ENCODE results near the gene ATP6V0C. TPM values are rescaled to one million over a fixed set of nuclear protein-coding genes. Genes with fewer than 3 reads are reported as not detected.

ATP6V0C gene
- total RNA-seq, result 100 to 1,000 TPM; 147 to 148 TPM

DNA sequence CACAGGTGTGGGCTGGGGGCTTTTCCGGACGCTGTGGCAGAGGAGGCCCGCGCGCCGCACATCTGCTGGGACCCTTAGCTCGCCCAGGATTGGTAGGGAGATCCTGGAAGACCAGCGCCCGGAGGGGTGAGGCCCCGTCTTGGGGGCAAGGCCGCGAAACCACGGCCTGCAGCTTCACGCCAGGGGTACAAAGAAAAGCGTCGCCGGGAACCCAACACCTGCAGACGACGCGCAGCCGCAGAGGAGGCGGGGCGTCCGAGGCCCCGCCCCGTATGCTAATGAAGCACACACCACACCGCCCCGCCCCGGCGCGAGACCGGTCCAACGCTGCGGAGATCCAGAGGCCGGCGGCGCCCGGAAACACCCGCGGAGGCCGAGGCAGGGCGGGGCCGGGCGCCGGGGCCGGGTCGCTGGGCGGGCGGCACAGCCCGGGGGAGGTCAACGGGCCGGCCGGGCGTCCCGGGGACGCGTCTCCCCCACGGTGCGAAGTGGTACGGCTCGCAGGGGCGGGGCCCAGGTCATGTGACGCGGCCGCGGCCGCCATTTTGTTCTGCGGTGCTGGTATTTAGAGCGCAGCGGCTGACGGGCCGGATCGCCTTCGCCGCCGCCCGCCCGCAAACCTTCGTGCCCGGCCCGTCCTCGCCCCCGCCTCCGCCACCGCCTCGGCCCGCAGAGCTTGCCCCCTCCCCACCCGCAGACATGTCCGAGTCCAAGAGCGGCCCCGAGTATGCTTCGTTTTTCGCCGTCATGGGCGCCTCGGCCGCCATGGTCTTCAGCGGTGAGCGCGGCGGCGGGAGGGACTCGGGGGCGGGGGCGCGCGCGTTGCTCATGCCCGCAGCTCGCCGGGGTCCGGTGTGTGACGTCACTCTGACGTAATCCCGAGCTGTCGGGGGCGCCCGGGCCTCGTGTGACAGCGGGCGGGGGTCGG is at the start of gene ATP6V0C:
ATP6V0C (plus strand) TSS at position 548 of the 928 bp plus-strand sequence; CDS start at position 700, 152 bp downstream.
- ChIA-PET POLR2A (interaction anchor here (0.6 to 1.5 kb wide), 3 partner anchors 18 to 45 kb away, joined by 3 to 7 read pairs (median 5); partner anchors contain the start of gene CEMP1), CTCF (interaction anchor here (1.1 to 2.8 kb wide), 2 partner anchors 12 to 19 kb away, joined by 4 to 9 read pairs; no protein-coding TSS in a partner anchor)

DNA sequence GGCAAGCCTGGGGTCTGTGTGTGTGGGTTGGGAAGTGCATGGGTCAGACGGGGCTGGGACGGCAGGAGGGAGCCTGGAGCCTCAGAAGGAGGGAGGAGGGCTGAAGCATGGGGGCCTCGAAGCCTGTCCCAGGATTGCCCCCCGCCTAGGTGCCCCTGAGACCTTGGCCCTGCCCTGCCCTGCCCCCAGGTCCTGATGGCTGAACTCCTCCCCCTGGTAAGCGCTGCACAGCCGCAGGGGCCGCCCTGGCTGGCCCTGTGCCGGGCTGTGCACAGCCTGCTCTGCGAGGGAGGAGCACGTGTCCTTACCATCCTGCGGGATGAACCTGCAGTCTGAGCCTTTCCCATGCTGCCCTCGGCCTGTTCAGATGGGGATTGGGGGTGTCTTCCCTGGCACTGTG is 49.4 kb upstream of the ATP6V0C start:
- ChIA-PET POLR2A (no interaction called here), CTCF (interaction anchor here (0.7 kb wide), 1 partner anchor 483 kb away, joined by 3 read pairs; no protein-coding TSS in a partner anchor)

DNA sequence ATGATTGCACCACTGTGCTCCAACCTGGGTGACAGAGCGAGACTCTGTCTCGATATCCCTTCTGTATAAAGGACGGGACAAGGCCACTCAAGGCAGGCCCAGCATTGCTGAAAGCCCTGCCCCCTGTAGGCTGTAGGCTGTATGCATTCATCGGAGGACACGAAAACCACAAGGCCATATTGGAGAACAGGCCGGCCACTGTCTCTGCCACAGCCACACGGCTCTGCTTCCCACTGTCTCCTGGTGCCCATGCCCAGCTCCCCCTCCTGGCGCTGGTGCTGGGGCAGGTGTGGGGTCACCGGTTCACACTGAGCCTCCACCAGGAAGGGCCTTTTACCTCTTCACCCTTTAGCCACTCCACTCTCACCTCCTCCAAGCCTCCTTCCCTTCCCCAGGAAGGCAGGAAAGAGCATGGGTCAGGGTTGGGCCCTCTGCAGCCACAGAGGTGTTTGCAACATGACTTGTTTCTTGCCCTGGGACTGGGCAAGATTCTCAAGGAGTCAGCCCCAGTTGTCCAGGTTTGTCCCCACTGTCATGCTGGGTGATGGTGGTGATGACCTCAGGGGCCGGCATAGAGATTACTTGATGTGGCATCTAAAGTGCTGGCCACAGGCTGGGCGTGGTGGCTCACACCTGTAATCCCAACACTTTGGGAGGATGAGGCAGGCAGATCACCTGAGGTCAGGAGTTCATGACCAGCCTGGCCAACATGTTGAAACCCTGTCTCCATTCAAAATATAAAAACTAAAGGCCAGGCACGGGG is 47.9 kb upstream of the ATP6V0C start:
- POLR2A ChIA-PET, result no interaction called here
- CTCF ChIA-PET, result no interaction called here

DNA sequence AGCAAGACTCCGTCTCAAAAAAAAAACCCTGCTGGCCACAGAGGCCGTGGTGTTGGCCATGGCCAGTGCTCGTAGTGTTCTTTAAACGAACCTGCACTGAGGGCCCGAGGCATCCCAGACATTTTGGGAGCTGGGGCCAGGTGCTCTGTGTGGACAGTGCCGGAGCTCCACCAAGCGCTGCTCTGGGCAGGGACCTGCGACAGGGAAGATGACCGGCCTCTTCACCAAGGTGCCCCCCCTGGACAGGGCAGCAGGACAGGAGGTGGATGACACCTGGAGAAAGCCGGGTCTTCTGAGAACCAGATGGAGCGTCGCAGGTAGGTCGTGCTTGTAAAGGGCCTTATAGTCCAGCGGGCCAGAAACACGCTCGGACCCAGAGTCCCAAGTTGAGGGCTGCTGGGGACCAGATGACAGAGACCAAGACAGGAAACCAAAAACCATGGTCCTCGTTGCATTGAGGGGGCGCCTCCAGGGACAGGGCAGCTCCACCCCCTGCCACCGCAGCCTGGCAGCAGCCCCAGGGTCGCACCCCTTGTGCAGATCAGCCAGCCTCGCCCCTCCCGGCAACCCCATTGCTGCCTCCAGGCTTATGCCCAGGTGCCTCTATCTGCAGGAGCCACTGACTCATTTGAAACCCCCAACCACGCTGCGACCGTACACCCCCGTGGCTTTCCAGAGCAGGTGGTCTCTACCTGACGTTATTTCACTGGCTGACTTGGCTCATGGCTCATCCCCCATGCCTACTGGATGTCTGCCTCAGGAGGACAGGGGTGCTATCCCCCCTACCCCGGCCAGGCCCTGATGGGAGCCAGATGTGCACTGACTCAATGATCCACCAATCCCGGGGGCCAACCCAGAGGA is 46.9 kb upstream of the ATP6V0C start:
- POLR2A ChIA-PET, result no interaction called here
- CTCF ChIA-PET, result interaction anchor here (1.0 kb wide), 1 partner anchor 34 kb away, joined by 3 read pairs; no protein-coding TSS in a partner anchor

DNA sequence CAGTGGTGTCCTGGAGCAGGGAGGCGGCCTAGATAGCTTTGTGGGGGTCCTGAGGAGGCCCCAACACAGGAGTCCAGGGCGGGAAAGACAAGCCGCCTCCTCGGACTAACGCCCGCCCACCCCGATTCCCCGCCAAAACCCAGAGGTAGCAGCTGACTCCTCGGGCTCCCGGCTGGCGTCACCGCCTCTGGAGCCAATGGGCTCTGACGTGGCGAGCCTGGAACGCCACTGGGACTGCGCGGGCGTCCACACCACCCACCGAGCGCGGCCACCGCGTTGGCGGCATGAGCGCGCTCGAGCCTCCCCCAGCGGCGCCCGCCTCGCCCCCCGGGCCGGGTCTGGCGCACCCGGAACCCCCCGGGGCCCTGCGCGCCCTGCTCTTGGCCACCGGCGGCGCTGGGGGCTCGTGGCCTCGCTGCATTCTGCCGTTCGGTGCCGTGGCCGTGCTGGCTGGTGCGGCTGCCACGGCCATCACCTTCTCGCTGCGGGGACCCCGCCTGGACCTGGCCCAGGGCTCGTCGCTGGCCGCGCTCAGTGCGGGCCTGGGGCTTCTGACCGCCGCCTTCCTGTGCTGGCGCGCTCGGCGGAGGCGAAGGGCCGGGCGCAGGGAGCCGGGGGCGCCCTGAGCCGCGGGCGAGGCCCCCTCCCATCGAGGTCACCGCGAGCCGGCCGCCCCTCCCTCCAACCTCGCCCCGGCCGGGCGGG is 46.1 kb upstream of the ATP6V0C start:
- CTCF ChIA-PET, result interaction anchor here (0.7 to 1.0 kb wide), 3 partner anchors 34 to 1835 kb away, joined by 3 to 4 read pairs (median 3); no protein-coding TSS in a partner anchor
- POLR2A ChIA-PET, result interaction anchor here (1.2 kb wide), 1 partner anchor 46 kb away, joined by 5 read pairs; the partner anchor contains the start of gene ATP6V0C

DNA sequence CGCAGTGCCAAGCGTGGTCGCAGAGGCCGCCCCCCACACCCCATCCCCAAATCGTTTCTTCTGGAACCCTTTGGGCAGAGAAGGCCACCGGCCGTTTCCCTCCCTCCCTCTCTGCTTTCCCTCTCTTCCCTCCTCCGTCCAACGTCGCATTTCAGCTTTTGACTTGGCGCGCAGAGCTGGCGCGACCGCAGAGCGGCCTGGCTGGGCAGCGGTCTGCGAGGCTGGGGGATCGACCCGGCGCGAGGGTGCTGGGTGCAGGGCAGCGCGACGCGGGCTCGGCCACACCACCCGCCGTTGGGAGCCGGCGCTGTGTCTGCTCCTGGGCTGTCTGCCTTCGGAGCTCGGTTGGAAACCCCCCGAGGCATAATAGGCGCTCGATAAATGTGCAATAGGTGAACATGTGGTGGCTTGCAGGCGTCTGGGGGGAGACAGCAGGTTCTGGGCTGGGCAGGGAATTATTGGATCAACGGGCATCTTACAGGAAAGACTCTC is 45.5 kb upstream of the ATP6V0C start:
- POLR2A ChIA-PET, result interaction anchor here (1.2 to 1.3 kb wide), 2 partner anchors 8 to 45 kb away, joined by 5 to 6 read pairs; partner anchors contain the start of genes ATP6V0C and TEDC2
- CTCF ChIA-PET, result interaction anchor here (0.7 to 1.0 kb wide), 3 partner anchors 8 to 1836 kb away, joined by 3 to 4 read pairs (median 3); partner anchors contain the start of gene TEDC2

DNA sequence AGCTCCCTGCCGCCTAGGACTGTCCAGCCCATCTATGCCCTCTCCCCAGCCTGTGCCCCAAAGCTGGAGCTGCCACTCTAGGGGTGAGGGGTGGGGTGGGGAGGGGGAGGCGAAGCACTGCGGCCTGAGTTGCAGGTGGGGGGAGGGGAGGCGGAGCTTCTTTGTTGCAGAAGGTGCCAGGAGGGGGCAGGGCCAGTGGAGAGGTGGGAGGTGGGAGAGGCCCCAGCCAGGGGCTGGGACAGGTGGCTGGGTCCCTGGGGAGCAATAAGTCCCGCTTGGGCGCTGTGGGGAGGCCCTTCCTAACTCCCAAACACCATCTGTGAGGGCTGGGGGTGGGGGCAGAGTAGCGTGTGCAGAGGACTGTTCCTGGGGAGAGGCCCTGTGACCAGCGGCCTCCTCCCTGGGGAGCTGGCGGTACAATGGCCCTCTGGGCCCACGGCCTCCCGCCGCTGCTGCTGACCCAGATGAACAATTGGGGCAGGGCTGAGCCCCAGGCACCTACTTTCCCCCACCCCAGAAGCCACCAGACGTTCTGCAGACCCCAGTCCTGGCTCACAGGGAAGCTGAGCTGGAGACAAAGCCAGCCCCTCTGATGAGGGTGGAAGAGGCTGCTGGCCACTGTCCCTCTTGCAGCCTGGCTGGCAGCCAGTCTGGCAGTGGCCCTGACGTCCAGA is 44.9 kb upstream of the ATP6V0C start:
- ChIA-PET POLR2A (interaction anchor here (0.6 to 1.3 kb wide), 3 partner anchors 9 to 316 kb away, joined by 3 to 6 read pairs (median 5); partner anchors contain the start of genes ATP6V0C and TEDC2), CTCF (interaction anchor here (0.7 to 1.0 kb wide), 3 partner anchors 9 to 1836 kb away, joined by 3 to 4 read pairs (median 3); partner anchors contain the start of gene TEDC2)

DNA sequence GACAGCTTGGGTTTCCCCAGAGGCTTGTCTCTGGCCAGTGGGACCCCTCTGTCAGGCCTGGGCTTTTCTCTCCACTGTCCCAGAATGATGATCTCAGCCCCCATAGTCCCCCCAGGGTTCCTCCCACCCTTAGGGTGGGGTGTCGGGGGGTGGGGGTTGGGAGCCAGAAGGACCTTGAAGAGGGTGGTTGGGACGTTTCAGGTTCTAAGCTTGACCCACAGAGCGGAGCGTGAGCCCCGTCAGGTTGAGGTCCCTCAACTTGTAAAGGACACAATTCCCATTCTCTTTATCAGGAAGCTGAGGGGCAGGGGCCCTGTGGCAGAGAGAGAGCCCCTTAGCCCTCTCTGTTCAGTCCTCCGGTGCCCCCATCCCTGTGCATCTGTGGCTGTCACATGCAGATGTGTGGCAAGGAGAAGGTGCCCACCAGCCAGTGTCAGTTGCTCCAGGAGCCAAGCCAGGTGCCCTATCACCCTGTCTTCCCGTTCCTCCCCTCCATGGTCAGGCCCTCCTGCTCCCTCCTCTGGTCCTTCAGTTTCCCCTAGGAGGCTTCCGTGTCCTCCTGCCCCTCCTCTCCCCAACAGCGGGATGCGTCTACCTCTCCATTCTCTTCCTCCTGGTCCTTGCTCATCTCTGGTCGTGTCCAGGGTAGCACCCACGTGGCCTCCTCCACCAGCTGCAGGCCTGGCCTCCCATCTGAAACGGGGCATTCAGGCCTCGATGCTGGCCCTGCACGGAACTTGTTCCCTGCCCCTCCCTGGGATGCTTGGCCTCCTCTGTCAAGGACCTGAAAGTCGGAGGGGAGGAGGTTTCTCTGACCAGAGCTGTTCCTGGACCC is 44.1 kb upstream of the ATP6V0C start:
- CTCF ChIA-PET, result interaction anchor here (0.8 to 1.6 kb wide), 4 partner anchors 10 to 129 kb away, joined by 3 to 4 read pairs (median 4); partner anchors contain the start of genes ABCA3 and TEDC2
- POLR2A ChIA-PET, result interaction anchor here (0.6 to 1.3 kb wide), 2 partner anchors 10 to 315 kb away, joined by 3 to 6 read pairs; partner anchors contain the start of gene TEDC2

DNA sequence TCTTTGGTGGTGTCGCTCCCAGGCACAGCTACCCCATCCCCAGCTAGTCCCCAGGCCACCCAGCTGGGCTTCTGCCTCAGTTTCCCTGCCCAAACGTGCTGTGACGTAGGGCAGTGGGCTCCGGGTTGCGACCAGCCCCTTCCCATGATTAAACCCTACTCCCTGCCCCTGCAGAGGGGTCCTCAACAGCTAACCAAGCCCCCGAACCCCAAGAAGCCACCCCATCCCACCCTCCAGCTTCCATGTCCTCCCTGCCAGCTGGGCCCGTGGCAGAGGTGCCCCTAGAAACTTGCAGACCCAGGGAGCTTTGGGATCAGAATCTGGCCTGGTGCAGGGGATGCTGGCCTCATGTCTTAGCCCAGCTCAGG is 43.5 kb upstream of the ATP6V0C start:
- POLR2A ChIA-PET, result no interaction called here
- CTCF ChIA-PET, result interaction anchor here (0.8 to 1.6 kb wide), 3 partner anchors 31 to 130 kb away, joined by 4 read pairs; partner anchors contain the start of gene ABCA3

DNA sequence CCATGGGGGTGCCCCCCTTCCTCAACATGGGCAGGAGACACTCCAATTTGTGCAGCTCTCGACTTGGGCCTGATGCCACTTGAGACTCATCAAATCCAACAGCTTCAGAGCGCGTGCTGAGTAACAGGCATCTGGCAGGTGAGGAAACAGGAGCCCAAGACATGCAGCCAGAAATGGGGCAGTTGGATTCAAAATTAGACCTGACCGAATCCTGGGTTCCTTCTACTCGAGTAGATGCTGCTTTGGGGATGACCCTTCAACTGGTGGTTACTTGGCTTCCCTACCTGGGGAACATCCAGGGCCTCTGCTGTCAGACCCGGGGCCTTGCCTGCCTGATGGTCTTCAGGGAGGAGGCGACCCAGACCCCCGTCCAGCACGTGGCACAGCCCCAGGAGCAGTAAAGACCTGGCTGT is 43.1 kb upstream of the ATP6V0C start:
- POLR2A ChIA-PET, result interaction anchor here (0.7 kb wide), 1 partner anchor 11 kb away, joined by 3 read pairs; the partner anchor contains the start of gene TEDC2

DNA sequence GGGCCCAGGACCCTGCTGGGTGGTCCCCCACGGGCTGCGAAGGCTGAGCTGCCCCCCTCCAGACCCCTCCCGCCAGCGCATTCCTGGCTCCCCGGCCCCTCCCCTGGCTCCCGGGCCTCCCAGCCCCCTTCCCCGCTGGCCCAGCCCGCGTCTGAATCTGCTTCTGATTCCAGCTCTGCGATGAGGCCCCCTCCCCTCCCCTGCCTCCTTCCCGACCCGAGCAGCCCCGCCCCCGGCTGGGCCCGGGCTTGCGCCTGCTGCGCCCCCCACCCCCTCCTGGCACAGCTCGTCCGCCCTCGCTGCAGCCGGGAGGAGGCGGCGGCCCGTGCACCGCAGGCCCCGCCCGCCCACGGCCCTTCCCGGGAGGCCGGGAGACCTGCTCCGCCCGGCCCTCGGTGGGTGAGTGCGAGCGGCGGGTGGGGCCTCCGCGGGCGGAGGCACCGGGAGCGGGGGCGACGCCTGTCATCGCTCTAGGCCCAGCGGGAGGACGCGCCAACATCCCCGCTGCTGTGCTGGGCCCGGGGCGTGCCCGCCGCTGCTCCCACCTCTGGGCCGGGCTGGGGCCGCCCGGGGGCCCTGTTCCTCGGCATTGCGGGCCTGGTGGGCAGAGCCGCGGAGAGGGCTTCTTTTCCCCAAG is 42.6 kb upstream of the ATP6V0C start, which contains the start of gene NTN3:
NTN3 (plus strand) TSS at position 282 of the 637 bp plus-strand sequence. CDS start 405 bp downstream, outside the sequence.
- ChIA-PET CTCF (interaction anchor here (1.1 to 1.6 kb wide), 2 partner anchors 40 to 131 kb away, joined by 4 read pairs; partner anchors contain the start of gene ABCA3), POLR2A (interaction anchor here (0.7 kb wide), 1 partner anchor 11 kb away, joined by 3 read pairs; the partner anchor contains the start of gene TEDC2)

More for the DNA sequence above, 43.1 kb upstream of the ATP6V0C start:
- CTCF ChIA-PET, result interaction anchor here (0.8 to 1.6 kb wide), 3 partner anchors 30 to 130 kb away, joined by 4 read pairs; partner anchors contain the start of gene ABCA3

DNA sequence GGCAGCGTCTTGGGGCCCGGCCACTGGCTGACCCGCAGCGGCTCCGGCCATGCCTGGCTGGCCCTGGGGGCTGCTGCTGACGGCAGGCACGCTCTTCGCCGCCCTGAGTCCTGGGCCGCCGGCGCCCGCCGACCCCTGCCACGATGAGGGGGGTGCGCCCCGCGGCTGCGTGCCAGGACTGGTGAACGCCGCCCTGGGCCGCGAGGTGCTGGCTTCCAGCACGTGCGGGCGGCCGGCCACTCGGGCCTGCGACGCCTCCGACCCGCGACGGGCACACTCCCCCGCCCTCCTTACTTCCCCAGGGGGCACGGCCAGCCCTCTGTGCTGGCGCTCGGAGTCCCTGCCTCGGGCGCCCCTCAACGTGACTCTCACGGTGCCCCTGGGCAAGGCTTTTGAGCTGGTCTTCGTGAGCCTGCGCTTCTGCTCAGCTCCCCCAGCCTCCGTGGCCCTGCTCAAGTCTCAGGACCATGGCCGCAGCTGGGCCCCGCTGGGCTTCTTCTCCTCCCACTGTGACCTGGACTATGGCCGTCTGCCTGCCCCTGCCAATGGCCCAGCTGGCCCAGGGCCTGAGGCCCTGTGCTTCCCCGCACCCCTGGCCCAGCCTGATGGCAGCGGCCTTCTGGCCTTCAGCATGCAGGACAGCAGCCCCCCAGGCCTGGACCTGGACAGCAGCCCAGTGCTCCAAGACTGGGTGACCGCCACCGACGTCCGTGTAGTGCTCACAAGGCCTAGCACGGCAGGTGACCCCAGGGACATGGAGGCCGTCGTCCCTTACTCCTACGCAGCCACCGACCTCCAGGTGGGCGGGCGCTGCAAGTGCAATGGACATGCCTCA is 41.9 kb upstream of the ATP6V0C start:
- POLR2A ChIA-PET, result interaction anchor here (0.5 kb wide), 1 partner anchor 63 kb away, joined by 5 read pairs; no protein-coding TSS in a partner anchor

DNA sequence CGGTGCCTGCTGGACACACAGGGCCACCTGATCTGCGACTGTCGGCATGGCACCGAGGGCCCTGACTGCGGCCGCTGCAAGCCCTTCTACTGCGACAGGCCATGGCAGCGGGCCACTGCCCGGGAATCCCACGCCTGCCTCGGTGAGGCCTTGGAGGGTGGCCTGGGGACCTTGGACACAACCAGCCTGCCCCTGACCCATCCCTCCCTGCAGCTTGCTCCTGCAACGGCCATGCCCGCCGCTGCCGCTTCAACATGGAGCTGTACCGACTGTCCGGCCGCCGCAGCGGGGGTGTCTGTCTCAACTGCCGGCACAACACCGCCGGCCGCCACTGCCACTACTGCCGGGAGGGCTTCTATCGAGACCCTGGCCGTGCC is 41.3 kb upstream of the ATP6V0C start:
- ChIA-PET POLR2A (interaction anchor here (0.5 kb wide), 1 partner anchor 62 kb away, joined by 5 read pairs; no protein-coding TSS in a partner anchor), CTCF (no interaction called here)

More for the DNA sequence above, 41.9 kb upstream of the ATP6V0C start:
- CTCF ChIA-PET, result no interaction called here

DNA sequence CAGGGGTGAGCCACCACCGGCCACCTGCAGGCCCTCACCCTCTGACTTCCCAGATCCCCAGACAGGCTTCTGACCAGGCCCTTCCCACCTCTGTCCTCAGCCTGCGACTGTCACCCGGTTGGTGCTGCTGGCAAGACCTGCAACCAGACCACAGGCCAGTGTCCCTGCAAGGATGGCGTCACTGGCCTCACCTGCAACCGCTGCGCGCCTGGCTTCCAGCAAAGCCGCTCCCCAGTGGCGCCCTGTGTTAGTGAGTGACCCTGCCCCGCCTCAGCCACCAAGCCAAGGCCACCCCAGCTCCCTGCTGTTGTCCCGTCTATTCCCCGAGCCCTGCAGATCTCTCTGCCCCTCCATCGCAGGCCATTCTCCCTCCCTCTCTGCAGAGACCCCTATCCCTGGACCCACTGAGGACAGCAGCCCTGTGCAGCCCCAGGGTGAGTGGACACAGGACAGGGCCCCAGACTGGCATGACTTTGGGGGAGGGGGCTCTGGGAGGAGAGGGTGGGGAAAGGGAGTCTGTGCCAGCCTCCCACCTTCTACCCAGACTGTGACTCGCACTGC is 40.8 kb upstream of the ATP6V0C start:
- POLR2A ChIA-PET, result interaction anchor here (0.5 kb wide), 1 partner anchor 68 kb away, joined by 5 read pairs; no protein-coding TSS in a partner anchor
- CTCF ChIA-PET, result interaction anchor here (1.1 kb wide), 1 partner anchor 43 kb away, joined by 3 read pairs; no protein-coding TSS in a partner anchor
